H1 (cell line): Measurements from ENCODE around the gene SHMT2. TPM values are rescaled to one million over a fixed set of nuclear protein-coding genes. Genes with fewer than 3 reads are reported as not detected.

Experiments used
- CTCF ChIA-PET: fragments of 300-600 bp; sonication (Branson Sonifier 250); formaldehyde crosslinking; loops from one replicate; lab custom pipeline; 2021; ENCODE audit not compliant: partially characterized antibody; lab: Charles Lee
- POLR2A ChIA-PET: fragments of 300-600 bp; sonication (Branson Sonifier 250); formaldehyde crosslinking; loops from one replicate; lab custom pipeline; 2021; ENCODE audit warnings: inconsistent platforms; ENCODE audit not compliant: partially characterized antibody; lab: Charles Lee
- DNase-seq, 2 experiments: peaks; one replicate each; pipeline versions ENCODE4 v3.0.0 to v3.0.0-alpha.2; 2010 to 2022; ENCODE audit warnings: low spot score in 2 of 2, low read depth in 1 of 2, mixed read lengths in 1 of 2
- FAIRE-seq: peaks from 2 replicates; lab custom pipeline; 2011; peaks lifted over from hg19 to GRCh38; lab: Jason Lieb, UNC
- H2AFZ ChIP-seq: 2 replicates; pipeline ENCODE4 v1.8.1; 2012; ENCODE audit warnings: low read length, inconsistent platforms
- H2AK5ac ChIP-seq: 2 replicates; pipeline ENCODE4 v1.6.1; 2013; ENCODE audit warnings: low read depth, low read length
- H2BK120ac ChIP-seq: replicated peaks from 2 replicates; pipeline ENCODE3; 2013; ENCODE audit warnings: low read depth, low read length, inconsistent platforms
- H2BK12ac ChIP-seq: 2 replicates; pipeline ENCODE4 v1.6.1; 2013; ENCODE audit warnings: low read depth, low read length
- H2BK15ac ChIP-seq: 2 replicates; pipeline ENCODE4 v1.6.1; 2013; ENCODE audit warnings: low read length
- H2BK20ac ChIP-seq: 2 replicates; pipeline ENCODE4 v1.6.1; 2013; ENCODE audit warnings: low read length
- H2BK5ac ChIP-seq: 2 replicates; pipeline ENCODE4 v1.6.1; 2013; ENCODE audit warnings: low read depth, low read length
- H3K14ac ChIP-seq: 2 replicates; pipeline ENCODE4 v1.6.1; 2013; ENCODE audit warnings: inconsistent platforms; ENCODE audit not compliant: insufficient read length
- H3K18ac ChIP-seq: 2 replicates; pipeline ENCODE4 v1.6.1; 2013; ENCODE audit warnings: low read length; ENCODE audit errors: extremely low read depth
- H3K23ac ChIP-seq: 2 replicates; pipeline ENCODE4 v1.6.1; 2013; ENCODE audit warnings: inconsistent platforms; ENCODE audit not compliant: insufficient read length
- H3K23me2 ChIP-seq: 2 replicates; pipeline ENCODE4 v1.6.1; 2013; ENCODE audit warnings: low read depth, low read length
- H3K27ac ChIP-seq: 2 replicates; pipeline ENCODE4 v1.6.1; 2011; ENCODE audit warnings: low read depth, low read length, inconsistent platforms
- H3K27me3 ChIP-seq, 4 experiments: replicated peaks in 1 of 4; 1 replicate in 1 of 4; 2 replicates in 3 of 4; pipeline versions ENCODE4 v1.6.1 to v1.8.1; 2011 to 2013; ENCODE audit warnings: low read length in 3 of 4, mild to moderate bottlenecking in 3 of 4, inconsistent platforms in 2 of 4, mixed read lengths in 2 of 4, moderate library complexity in 1 of 4; ENCODE audit not compliant: control insufficient read depth in 3 of 4, insufficient read depth in 3 of 4; ENCODE audit errors: extremely low read depth in 1 of 4
- H3K36me3 ChIP-seq, 4 experiments: 2 replicates each; pipeline versions ENCODE4 v1.6.1 to v1.8.1; 2011 to 2013; ENCODE audit warnings: mild to moderate bottlenecking in 4 of 4, low read length in 3 of 4, moderate library complexity in 2 of 4, control low read depth in 1 of 4, inconsistent platforms in 1 of 4; ENCODE audit not compliant: insufficient read depth in 4 of 4, control insufficient read depth in 2 of 4
- H3K4ac ChIP-seq: replicated peaks from 2 replicates; pipeline ENCODE3; 2013; ENCODE audit warnings: low read length, low read depth, mixed read lengths, inconsistent platforms; ENCODE audit not compliant: insufficient read length
- H3K4me1 ChIP-seq, 4 experiments: replicated peaks in 1 of 4; 1 replicate in 1 of 4; 2 replicates in 3 of 4; pipeline versions ENCODE4 v1.6.1 to v1.8.1; 2011 to 2013; ENCODE audit warnings: low read length in 3 of 4, inconsistent platforms in 2 of 4, mixed read lengths in 1 of 4; ENCODE audit not compliant: insufficient read depth in 4 of 4, control insufficient read depth in 3 of 4
- H3K4me2 ChIP-seq, 2 experiments: 2 replicates each; pipeline versions ENCODE4 v1.6.1 to v1.8.1; 2011 to 2013; ENCODE audit warnings: low read depth in 2 of 2, low read length in 2 of 2, control low read depth in 1 of 2, inconsistent platforms in 1 of 2, mild to moderate bottlenecking in 1 of 2; ENCODE audit not compliant: insufficient read depth in 1 of 2
- H3K4me3 ChIP-seq, 4 experiments: fragments of 200-600, 300-600 bp in 1 of 4; sonication (generic), shearing (Covaris generic), sonication (Bioruptor Twin) in 1 of 4; 2 replicates each; pipeline versions ENCODE4 v1.5.1 to v1.8.1; 2011 to 2016; ENCODE audit warnings: low read length in 4 of 4, low read depth in 3 of 4, control low read depth in 2 of 4, inconsistent platforms in 2 of 4, mild to moderate bottlenecking in 2 of 4, mixed read lengths in 1 of 4, moderate library complexity in 1 of 4; ENCODE audit not compliant: insufficient read depth in 2 of 4; ENCODE audit errors: extremely low read depth in 1 of 4
- H3K56ac ChIP-seq: replicated peaks from 2 replicates; pipeline ENCODE3; 2013; ENCODE audit warnings: low read depth, mild to moderate bottlenecking, mixed read lengths, low read length, inconsistent platforms; ENCODE audit not compliant: insufficient read length
- H3K79me1 ChIP-seq: 2 replicates; pipeline ENCODE4 v1.6.1; 2013; ENCODE audit warnings: low read depth, low read length, control low read depth
- H3K79me2 ChIP-seq, 2 experiments: 2 replicates each; pipeline versions ENCODE4 v1.6.1 to v1.8.1; 2012 to 2013; ENCODE audit warnings: low read length in 2 of 2, mild to moderate bottlenecking in 2 of 2, inconsistent platforms in 1 of 2; ENCODE audit not compliant: insufficient read depth in 2 of 2, control insufficient read depth in 1 of 2
- H3K9ac ChIP-seq, 4 experiments: replicated peaks in 1 of 4; 1 replicate in 1 of 4; 2 replicates in 3 of 4; pipeline versions ENCODE4 v1.6.1 to v1.8.1; 2011 to 2013; ENCODE audit warnings: low read depth in 3 of 4, low read length in 3 of 4, control low read depth in 2 of 4, mild to moderate bottlenecking in 2 of 4, moderate library complexity in 2 of 4, inconsistent platforms in 1 of 4; ENCODE audit errors: extremely low read depth in 1 of 4
- H3K9me3 ChIP-seq, 2 experiments: 2 replicates each; pipeline versions ENCODE4 v1.6.1 to v1.8.1; 2012 to 2013; ENCODE audit warnings: mild to moderate bottlenecking in 2 of 2, moderate library complexity in 2 of 2, control low read depth in 1 of 2, inconsistent platforms in 1 of 2, low read depth in 1 of 2, low read length in 1 of 2, mixed read lengths in 1 of 2; ENCODE audit not compliant: insufficient read depth in 2 of 2
- H4K20me1 ChIP-seq, 2 experiments: replicated peaks in 1 of 2; 2 replicates each; pipeline versions ENCODE3 to v1.8.1; 2011 to 2013; ENCODE audit warnings: inconsistent platforms in 2 of 2, low read length in 2 of 2, mild to moderate bottlenecking in 1 of 2; ENCODE audit not compliant: insufficient read depth in 2 of 2, control insufficient read depth in 1 of 2
- H4K5ac ChIP-seq: 2 replicates; pipeline ENCODE4 v1.6.1; 2013; ENCODE audit warnings: low read length, low read depth, mixed read lengths, inconsistent platforms; ENCODE audit not compliant: insufficient read length
- H4K8ac ChIP-seq: 2 replicates; pipeline ENCODE4 v1.8.0; 2013; ENCODE audit warnings: mild to moderate bottlenecking, moderate library complexity, low read length, inconsistent platforms; ENCODE audit not compliant: insufficient read depth; ENCODE audit errors: extremely low read depth
- H4K91ac ChIP-seq: replicated peaks from 2 replicates; pipeline ENCODE3; 2013; ENCODE audit warnings: low read length, mixed read lengths, inconsistent platforms; ENCODE audit not compliant: insufficient read length
- BACH1 ChIP-seq: IDR thresholded peaks from 2 replicates; pipeline ENCODE4 v1.6.1; 2012; ENCODE audit warnings: low read length, improper control_type of control experiment
- CEBPB ChIP-seq: IDR thresholded peaks from 2 replicates; pipeline ENCODE4 v1.6.1; 2012; ENCODE audit warnings: low read depth, low read length
- EGR1 ChIP-seq: IDR thresholded peaks from 2 replicates; pipeline ENCODE4 v1.6.1; 2011; ENCODE audit warnings: low read depth, low read length, borderline replicate concordance
- HDAC6 ChIP-seq: IDR thresholded peaks from one replicate; pipeline ENCODE4 v1.7.1; 2012; ENCODE audit warnings: low read depth, mild to moderate bottlenecking, inconsistent platforms, low read length, moderate library complexity
- NANOG ChIP-seq: IDR thresholded peaks from 2 replicates; pipeline ENCODE4 v1.6.1; 2011; ENCODE audit warnings: low read length, low read depth, mild to moderate bottlenecking, inconsistent platforms; ENCODE audit not compliant: insufficient read depth, poor library complexity, severe bottlenecking
- RNF2 ChIP-seq: fragments of 200-900, 300-1000 bp; sonication (generic); IDR thresholded peaks from 2 replicates; pipeline ENCODE4 v1.7.1; 2016; ENCODE audit warnings: borderline replicate concordance, low read depth, mild to moderate bottlenecking, antibody characterized with exemption, low read length; ENCODE audit not compliant: poor library complexity, severe bottlenecking; ENCODE audit errors: missing control alignments
- WGBS, 2 experiments: shearing (Covaris generic) in 1 of 2; methylation state at CpG; one replicate each; pipeline versions ENCODE4 v1.1.6 to v1.1.7; 2013 to 2015; ENCODE audit warnings: low lambda C conversion rate in 2 of 2, mixed read lengths in 2 of 2, inconsistent platforms in 1 of 2, low coverage in 1 of 2, missing lambda C conversion rate in 1 of 2; ENCODE audit not compliant: insufficient replicate concordance in 2 of 2, insufficient coverage in 1 of 2, insufficient read length in 1 of 2; ENCODE audit errors: extremely low coverage in 1 of 2, missing lambda C conversion rate in 1 of 2; 5-methylcytosine and 5-hydroxymethylcytosine counted together
- polyA plus RNA-seq, 7 experiments: library from polyadenylated mRNA; depleted of rRNA in 3 of 7; stranded (reverse) in 5 of 7; unstranded in 2 of 7; fragments of >200 nt in 5 of 7; fragments of 200-250 nt in 2 of 7; gene quantifications; 1 replicate in 5 of 7; 2 replicates in 1 of 7; 4 replicates in 1 of 7; pipeline versions ENCODE4 v1.2.1 to v1.2.3, GENCODE V29; 2011 to 2013; ENCODE audit warnings: missing spikeins in 2 of 7, mixed read lengths in 2 of 7
- total RNA-seq: library from RNA; stranded (reverse); fragmentation: NEBNext Ultra II Directional; extraction: Animal tissue kit (Norgen Biotek cat#: 25700); gene quantifications from 2 replicates; pipeline ENCODE4 v1.2.1, GENCODE V29; 2021

SHMT2 gene
- total and polyA plus RNA-seq, 2 of the 8 experiments (the other 6 are each of a cell fraction or from before 2014, with no cell fraction given) = 274 to 520 TPM

DNA sequence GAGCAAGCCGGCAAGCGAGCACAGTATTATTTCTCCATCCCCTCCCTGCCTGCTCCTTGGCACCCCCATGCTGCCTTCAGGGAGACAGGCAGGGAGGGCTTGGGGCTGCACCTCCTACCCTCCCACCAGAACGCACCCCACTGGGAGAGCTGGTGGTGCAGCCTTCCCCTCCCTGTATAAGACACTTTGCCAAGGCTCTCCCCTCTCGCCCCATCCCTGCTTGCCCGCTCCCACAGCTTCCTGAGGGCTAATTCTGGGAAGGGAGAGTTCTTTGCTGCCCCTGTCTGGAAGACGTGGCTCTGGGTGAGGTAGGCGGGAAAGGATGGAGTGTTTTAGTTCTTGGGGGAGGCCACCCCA is 16.8 kb upstream of the SHMT2 start:
- H3K4ac ChIP-seq = no peak overlapping the region
- FAIRE-seq = no peak
- WGBS, 2 experiments = 80% methylated on average over 7 of the region's 7 CpGs; no CpG with 5 or more reads in 1 of the 2 experiments
- peaks cover 9 to 33% (median 24%) of the 10 kb centered on the region in 4 experiments for H3K4me1 ChIP-seq
- peaks cover 5 to 36% (median 23%) of the 10 kb centered on the region in 4 experiments; a peak in 7 of 8 replicates for H3K36me3 ChIP-seq
- H4K20me1 ChIP-seq = peaks cover 5 to 16% of the 10 kb centered on the region in 2 experiments
- no peaks in the 10 kb centered on the region for H3K9me3 ChIP-seq
- H3K79me2 ChIP-seq = no peaks in the 10 kb centered on the region
- H3K4me3 ChIP-seq = no peak overlapping the region
- TF ChIP-seq EGR1 = no peak
- no peak for TF ChIP-seq RNF2
- no peak for TF ChIP-seq CEBPB
- no peak for TF ChIP-seq NANOG
- no peak for TF ChIP-seq BACH1
- TF ChIP-seq HDAC6 = no peak
- TF ChIP-seq, all 59 proteins: peak for 0
- H2BK12ac ChIP-seq = no peak overlapping the region
- H3K14ac ChIP-seq = no peak overlapping the region
- no peak overlapping the region for H4K91ac ChIP-seq
- H2BK20ac ChIP-seq = no peak overlapping the region
- ChIA-PET POLR2A (interaction anchor here (1.2 to 8.8 kb wide), 7 partner anchors 10 to 81 kb away, joined by 3 to 686 read pairs (median 7); partner anchors contain the start of gene SHMT2), CTCF (interaction anchor here (0.6 to 10.1 kb wide), 23 partner anchors 10 to 342 kb away, joined by 3 to 726 read pairs (median 6); partner anchors contain the start of genes SHMT2, STAC3 and STAT6)
- no peak overlapping the region for H3K4me2 ChIP-seq
- H3K18ac ChIP-seq = no peak overlapping the region
- no peak overlapping the region for H4K5ac ChIP-seq
- no peak overlapping the region for H3K9ac ChIP-seq
- no peak overlapping the region for H3K23ac ChIP-seq
- H3K79me1 ChIP-seq = no peaks in the 10 kb centered on the region
- peaks cover 27 to 39% (median 37%) of the 10 kb centered on the region in 4 experiments for H3K27me3 ChIP-seq
- H2BK5ac ChIP-seq = no peak overlapping the region
- no peak for DNase-seq
- H2BK120ac ChIP-seq = no peak overlapping the region
- H2AFZ ChIP-seq = no peak overlapping the region
- H3K56ac ChIP-seq = no peak overlapping the region
- H2BK15ac ChIP-seq = no peak overlapping the region
- no peak overlapping the region for H3K27ac ChIP-seq
- peaks cover 7% of the 10 kb centered on the region; the same call in 1 of the 2 replicates for H3K23me2 ChIP-seq
- peak overlapping the region; percentile 41; the same call in 1 of the 2 replicates for H4K8ac ChIP-seq
- H2AK5ac ChIP-seq = no peak overlapping the region
